Body of pancreas (tissue), 4 donors: ENCODE results near the gene PRKG1. TPM values are rescaled to one million over a fixed set of nuclear protein-coding genes. Genes with fewer than 3 reads are reported as not detected.

Experiments
- ATAC-seq: fragments of 150-250 bp; one replicate; pipeline ENCODE4 v1.9.1; 2016
- DNase-seq, 4 donors: peaks; one replicate each; pipeline ENCODE4 v3.0.0-alpha.2; 2019
- H3K27ac ChIP-seq, 4 donors: fragments of 200-600 bp; sonication (generic); 1 replicate in 3 of 4; 2 replicates in 1 of 4; pipeline versions ENCODE4 v1.5.1 to v1.6.1; 2016 to 2019; ENCODE audit warnings: mild to moderate bottlenecking in 1 of 4, mixed read lengths in 1 of 4, moderate library complexity in 1 of 4
- H3K27me3 ChIP-seq, 2 donors: fragments of 200-600 bp; sonication (generic); one replicate each; pipeline ENCODE4 v1.6.0; 2016; ENCODE audit warnings: mild to moderate bottlenecking in 1 of 2
- H3K36me3 ChIP-seq, 2 donors: fragments of 200-600 bp; sonication (generic); replicated peaks in 1 of 2; 2 replicates each; pipeline ENCODE4 v1.5.1; 2016; ENCODE audit warnings: low read depth in 2 of 2; ENCODE audit not compliant: insufficient read depth in 1 of 2
- H3K4me1 ChIP-seq: fragments of 200-600 bp; sonication (generic); one replicate; pipeline ENCODE4 v1.6.0; 2016
- H3K4me3 ChIP-seq, 2 donors: fragments of 200-600 bp; sonication (generic); 1 replicate in 1 of 2; 2 replicates in 1 of 2; pipeline ENCODE4 v1.5.1; 2016 to 2019
- H3K9me3 ChIP-seq, 3 donors: fragments of 200-600 bp; sonication (generic); 1 replicate in 2 of 3; 2 replicates in 1 of 3; pipeline ENCODE4 v1.5.1; 2016
- CTCF ChIP-seq, 7 experiments: fragments of 450-650 bp in 4 of 7; fragments of 200-600 bp in 3 of 7; sonication (generic) in 3 of 7; IDR thresholded peaks; one replicate each; pipeline ENCODE4 v1.5.1; 2016 to 2019; ENCODE audit warnings: antibody characterized with exemption in 7 of 7
- POLR2A ChIP-seq, 3 donors: fragments of 450-650 bp; IDR thresholded peaks; one replicate each; pipeline ENCODE4 v1.6.1; 2016; ENCODE audit warnings: antibody characterized with exemption in 3 of 3, mild to moderate bottlenecking in 2 of 3
- whole genome bisulfite sequencing, 2 donors: methylation state at CpG; one replicate each; pipeline ENCODE4 v1.1.5; 2017; 5-methylcytosine and 5-hydroxymethylcytosine counted together
- intact Hi-C: fragments of 100-400 bp; cut with DNase I; formaldehyde crosslinking; loops from one replicate; pipeline ENCODE4 v1.15.1; 2023
- total RNA-seq, 2 donors: library from RNA; depleted of rRNA; stranded (reverse); fragments of >200 nt; gene quantifications; one replicate each; pipeline ENCODE4 v1.1.0, GENCODE V29; 2016

PRKG1 gene
- total RNA-seq, 2 donors from 2014 or later: 14.2 to 18.9 TPM

GRCh38 chr10:52322323-52322722 lies 1248.0 kb downstream of the PRKG1 start:
- 88 to 92% methylated on average over 1 of the region's 1 CpG for WGBS, 2 donors
- no peak for ATAC-seq
- no peak for TF ChIP-seq POLR2A (IDR thresholded peaks at IDR 0.05)
- TF ChIP-seq CTCF (IDR thresholded peaks at IDR 0.05): no peak

GRCh38 chr10:52322936-52323335 lies 1248.6 kb downstream of the PRKG1 start:
- Histone ChIP-seq H3K4me3 (no peak overlapping the region), H3K4me1 (no peaks in the 10 kb centered on the region), H3K27me3 (no peaks in the 10 kb centered on the region), H3K27ac (no peak overlapping the region), H3K9me3 (no peaks in the 10 kb centered on the region), H3K36me3 (no peaks in the 10 kb centered on the region)
- DNase-seq: no peak
- ATAC-seq: no peak
- TF ChIP-seq CTCF (IDR thresholded peaks at IDR 0.05) (no peak), POLR2A (IDR thresholded peaks at IDR 0.05) (no peak)
- WGBS, 2 donors: 79 to 83% methylated on average over 1 of the region's 1 CpG
- intact Hi-C loops: no loop called here

More at GRCh38 chr10:52322323-52322722, 1248.0 kb downstream of the PRKG1 start:
- intact Hi-C loops: no loop called here
- Histone ChIP-seq H3K4me3 (no peak overlapping the region), H3K9me3 (no peaks in the 10 kb centered on the region), H3K4me1 (no peaks in the 10 kb centered on the region), H3K27me3 (no peaks in the 10 kb centered on the region), H3K27ac (no peak overlapping the region), H3K36me3 (no peaks in the 10 kb centered on the region)
- DNase-seq: no peak

- Histone ChIP-seq H3K27me3 (no peaks in the 10 kb centered on the region), H3K4me1 (no peaks in the 10 kb centered on the region), H3K9me3 (no peaks in the 10 kb centered on the region), H3K36me3 (no peaks in the 10 kb centered on the region), H3K27ac (no peak overlapping the region), H3K4me3 (no peak overlapping the region)
- DNase-seq (no peak), ATAC-seq (no peak)
- intact Hi-C loops: no loop called here
- no peak for TF ChIP-seq POLR2A (IDR thresholded peaks at IDR 0.05)
- TF ChIP-seq CTCF (IDR thresholded peaks at IDR 0.05): no peak
- 71 to 88% methylated on average over 2 of the region's 2 CpGs for WGBS, 2 donors
Measured at GRCh38 chr10:52326382-52326781, 1252.1 kb downstream of the PRKG1 start.

GRCh38 chr10:52331638-52332364 lies 1257.5 kb downstream of the PRKG1 start:
- no peaks in the 10 kb centered on the region for H3K9me3 ChIP-seq
- TF ChIP-seq POLR2A (IDR thresholded peaks at IDR 0.05) (no peak), CTCF (IDR thresholded peaks at IDR 0.05) (no peak)
- no peak for DNase-seq
- 75 to 86% methylated on average over 3 of the region's 3 CpGs for WGBS, 2 donors
- no peak overlapping the region for H3K4me3 ChIP-seq
- H3K4me1 ChIP-seq: no peaks in the 10 kb centered on the region
- ATAC-seq: no peak
- intact Hi-C loops: no loop called here
- H3K27ac ChIP-seq: no peak overlapping the region
- no peaks in the 10 kb centered on the region for H3K36me3 ChIP-seq
- H3K27me3 ChIP-seq: no peaks in the 10 kb centered on the region

GRCh38 chr10:52332815-52333214 lies 1258.5 kb downstream of the PRKG1 start:
- H3K27ac ChIP-seq: no peak overlapping the region
- no peaks in the 10 kb centered on the region for H3K36me3 ChIP-seq
- H3K4me1 ChIP-seq: no peaks in the 10 kb centered on the region
- H3K4me3 ChIP-seq: no peak overlapping the region
- no peaks in the 10 kb centered on the region for H3K27me3 ChIP-seq
- ATAC-seq (no peak), DNase-seq (no peak)
- H3K9me3 ChIP-seq: no peaks in the 10 kb centered on the region
- 54 to 57% methylated on average over 5 of the region's 5 CpGs for WGBS, 2 donors
- intact Hi-C loops: no loop called here
- no peak for TF ChIP-seq POLR2A (IDR thresholded peaks at IDR 0.05)
- TF ChIP-seq CTCF (IDR thresholded peaks at IDR 0.05): no peak
